Upper lobe of left lung (tissue), 4 donors: ENCODE data around the gene ATOX1.

Experiments used
- EP300 ChIP-seq, 4 donors: sonication (generic); formaldehyde crosslinking; IDR thresholded peaks; one replicate each; pipeline ENCODE4 v1.5.1; 2017; ENCODE audit warnings: antibody characterized with exemption in 4 of 4, control low read depth in 2 of 4
- POLR2A ChIP-seq, 4 donors: fragments of 450-650 bp; IDR thresholded peaks; one replicate each; pipeline ENCODE4 v1.5.1; 2016 to 2017; ENCODE audit warnings: antibody characterized with exemption in 4 of 4, mild to moderate bottlenecking in 2 of 4
- POLR2AphosphoS5 ChIP-seq, 2 donors: sonication (generic); formaldehyde crosslinking; IDR thresholded peaks; one replicate each; pipeline ENCODE4 v1.5.1; 2017; ENCODE audit warnings: antibody characterized with exemption in 2 of 2
- TF ChIP-seq, protein P1 (sequence below), 6 experiments: fragments of 450-650 bp in 4 of 6; fragments of 200-600 bp in 2 of 6; sonication (generic) in 2 of 6; IDR thresholded peaks; one replicate each; pipeline ENCODE4 v1.5.1; 2016 to 2019; ENCODE audit warnings: antibody characterized with exemption in 6 of 6

- TF ChIP-seq, protein P1, sequence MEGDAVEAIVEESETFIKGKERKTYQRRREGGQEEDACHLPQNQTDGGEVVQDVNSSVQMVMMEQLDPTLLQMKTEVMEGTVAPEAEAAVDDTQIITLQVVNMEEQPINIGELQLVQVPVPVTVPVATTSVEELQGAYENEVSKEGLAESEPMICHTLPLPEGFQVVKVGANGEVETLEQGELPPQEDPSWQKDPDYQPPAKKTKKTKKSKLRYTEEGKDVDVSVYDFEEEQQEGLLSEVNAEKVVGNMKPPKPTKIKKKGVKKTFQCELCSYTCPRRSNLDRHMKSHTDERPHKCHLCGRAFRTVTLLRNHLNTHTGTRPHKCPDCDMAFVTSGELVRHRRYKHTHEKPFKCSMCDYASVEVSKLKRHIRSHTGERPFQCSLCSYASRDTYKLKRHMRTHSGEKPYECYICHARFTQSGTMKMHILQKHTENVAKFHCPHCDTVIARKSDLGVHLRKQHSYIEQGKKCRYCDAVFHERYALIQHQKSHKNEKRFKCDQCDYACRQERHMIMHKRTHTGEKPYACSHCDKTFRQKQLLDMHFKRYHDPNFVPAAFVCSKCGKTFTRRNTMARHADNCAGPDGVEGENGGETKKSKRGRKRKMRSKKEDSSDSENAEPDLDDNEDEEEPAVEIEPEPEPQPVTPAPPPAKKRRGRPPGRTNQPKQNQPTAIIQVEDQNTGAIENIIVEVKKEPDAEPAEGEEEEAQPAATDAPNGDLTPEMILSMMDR (IDR thresholded peaks at IDR 0.05): no peak
- no peak for TF ChIP-seq POLR2AphosphoS5 (IDR thresholded peaks at IDR 0.05)
- TF ChIP-seq POLR2A (IDR thresholded peaks at IDR 0.05): no peak
- no peak for TF ChIP-seq EP300 (IDR thresholded peaks at IDR 0.05)
These were observed 38.2 kb downstream of the ATOX1 start for GRCh38 chr5:151720215-151720614.
